Stimulated activated CD8-positive, alpha-beta memory T cell treated with anti-CD3 and anti-CD28 coated beads, Interleukin-12 subunit alpha, Interleukin-12 subunit beta, amount 100 ng/mL, for 1 hour (primary cell): Measurements from ENCODE around the gene CCDC90B.
"Not testable (repeated sequence)": the region's sequence is repeated elsewhere in the genome, so short reads cannot be mapped to it uniquely, and the experiment has no call there.

ENCODE experiments used
- DNase-seq: peaks from one replicate; pipeline ENCODE4 v3.0.0-alpha.2; 2020; ENCODE audit warnings: low read depth

The CCDC90B gene

DNA sequence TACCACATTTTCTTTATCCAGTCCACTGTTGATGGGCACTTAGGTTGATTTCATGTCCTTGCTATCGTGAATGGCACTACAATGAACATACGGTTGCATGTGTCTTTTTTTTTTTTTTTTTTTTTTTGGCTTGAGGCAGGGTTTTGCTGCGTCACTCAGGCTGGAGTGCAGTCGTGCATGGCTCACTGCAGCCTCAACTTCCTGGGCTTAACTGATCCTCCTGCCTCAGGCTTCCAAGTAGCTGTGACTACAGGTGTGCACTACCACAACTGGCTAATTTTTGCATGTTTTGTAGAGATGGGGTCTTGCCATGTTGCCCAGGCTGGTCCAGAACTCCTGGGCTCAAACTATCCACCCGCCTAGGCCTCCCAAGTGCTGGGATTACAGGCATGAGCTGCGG lies 1.5 kb upstream of the CCDC90B start:
- no peak for DNase-seq

DNA sequence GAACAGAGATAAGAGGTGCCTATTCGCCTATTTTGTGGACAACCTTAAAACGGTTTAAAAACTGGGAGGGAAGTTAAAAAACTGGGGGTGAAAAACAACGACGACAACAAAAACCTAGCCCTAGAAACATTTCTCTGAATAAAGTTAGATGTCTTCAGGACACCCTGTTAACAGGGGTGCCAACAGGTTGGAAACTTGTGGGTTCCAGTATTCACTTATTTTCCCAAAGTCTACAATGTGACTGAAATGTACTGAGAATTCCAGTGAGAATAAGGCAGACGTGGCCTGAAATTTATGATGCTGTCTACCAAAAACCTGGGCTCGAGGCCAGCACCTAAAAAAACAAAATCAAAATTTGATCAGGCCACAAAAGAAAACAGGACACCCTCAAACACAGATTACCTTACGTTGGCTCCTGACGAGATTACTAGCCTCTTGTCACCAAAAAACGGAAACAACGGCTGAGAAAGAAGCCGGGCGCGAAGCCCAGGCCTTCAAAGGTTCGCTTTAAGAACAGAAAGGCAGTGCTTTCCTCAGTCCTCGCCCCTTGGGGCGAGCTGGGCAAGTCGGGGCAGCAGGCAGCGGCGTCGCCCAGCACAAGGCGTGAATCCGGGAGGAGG lies 906 bp downstream of the CCDC90B start:
- DNase-seq = no peak

DNA sequence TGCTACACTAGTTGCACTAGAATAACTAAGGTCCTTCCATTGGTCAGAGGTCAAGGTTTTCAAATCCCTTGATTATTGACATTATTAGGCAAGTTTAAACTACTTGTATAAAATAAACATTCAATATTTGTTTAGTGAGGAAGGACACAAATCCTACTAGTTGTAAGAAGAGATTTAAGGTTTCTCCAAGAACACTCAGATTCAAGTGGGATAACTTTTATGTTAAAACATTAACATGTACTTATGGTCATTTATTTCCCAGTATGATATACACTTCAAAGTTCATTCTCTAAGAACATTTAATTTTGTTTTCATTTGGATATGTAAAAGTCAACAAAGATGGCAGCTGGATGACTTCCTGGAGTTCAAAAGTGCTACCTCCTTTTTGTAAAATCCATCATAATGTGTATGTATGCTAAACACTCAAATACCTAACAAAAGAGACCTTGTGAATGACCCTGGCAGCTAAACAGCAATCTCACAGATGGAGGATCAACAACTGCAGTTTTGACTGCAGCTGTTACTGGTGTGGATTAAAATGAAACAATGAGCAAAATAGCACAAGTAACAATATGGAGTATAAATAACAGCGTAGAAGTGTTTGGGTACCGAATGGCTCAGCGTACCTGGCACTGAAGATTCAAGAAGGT lies 1.5 kb downstream of the CCDC90B start:
- DNase-seq = no peak

DNA sequence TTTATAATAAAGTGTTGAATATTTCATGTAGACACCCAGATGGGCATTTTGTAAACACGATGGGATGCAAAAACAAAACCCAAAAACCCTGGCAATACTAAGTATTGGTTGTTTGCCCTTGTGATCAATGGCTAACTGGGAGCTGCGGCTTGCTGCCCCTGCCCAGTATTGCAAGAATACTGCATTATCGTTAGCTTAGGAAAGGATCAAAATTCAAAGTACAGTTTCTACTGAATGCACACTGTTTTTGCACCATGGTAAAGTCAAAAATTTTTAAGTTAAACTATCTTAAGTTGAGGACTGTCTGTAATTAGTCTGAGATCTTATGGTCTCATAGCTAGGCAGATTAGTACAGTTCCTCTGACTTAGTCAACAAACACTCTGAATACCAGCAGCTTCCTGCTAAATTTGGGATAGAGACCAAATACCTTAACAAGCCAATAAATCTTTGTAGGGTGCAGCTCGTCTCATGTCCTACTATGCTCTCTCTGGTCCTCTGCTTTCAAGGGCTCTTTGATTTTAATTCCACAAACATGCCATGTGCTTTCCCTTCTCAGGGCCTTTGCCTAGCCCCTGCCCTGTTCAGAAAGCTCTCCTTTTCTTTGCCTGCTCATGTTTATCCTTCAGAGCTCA lies 4.0 kb downstream of the CCDC90B start:
- DNase-seq = no peak

DNA sequence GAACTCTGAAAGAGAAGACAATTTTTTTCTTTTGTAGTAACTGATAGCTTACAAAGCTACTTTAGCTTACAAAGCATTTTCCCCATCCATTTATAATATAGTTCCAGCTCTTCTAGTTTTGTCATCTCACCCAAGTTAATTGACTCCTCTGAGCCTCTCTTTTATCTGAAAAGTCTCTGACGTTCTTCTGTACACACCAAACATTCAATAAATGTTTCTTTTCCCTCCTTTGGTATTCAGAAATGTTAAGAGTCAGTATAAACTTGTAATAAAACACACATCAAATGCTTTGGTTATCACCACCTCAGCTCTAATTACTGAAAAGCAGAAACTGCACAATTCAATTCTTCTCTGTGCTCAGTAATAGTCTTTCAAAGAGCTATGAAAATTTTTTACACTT lies 5.9 kb downstream of the CCDC90B start:
- no peak for DNase-seq

DNA sequence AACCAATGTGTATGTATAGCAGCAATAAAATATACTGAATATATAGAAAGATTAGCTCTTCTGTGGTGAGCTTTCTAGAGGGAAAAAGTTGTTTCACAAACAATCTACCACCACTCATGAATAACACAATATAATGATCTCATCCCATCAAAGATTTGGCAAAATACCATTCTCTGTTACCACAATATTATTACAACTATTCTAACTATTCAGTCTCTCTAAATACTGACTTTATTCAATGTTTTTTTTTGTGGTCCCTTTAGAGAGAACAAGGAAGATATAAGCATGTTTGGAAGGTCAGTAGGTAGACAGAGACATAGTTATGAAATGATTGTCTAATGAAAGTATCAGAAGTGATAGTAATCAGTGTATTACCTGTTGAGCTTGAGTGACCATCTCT lies 7.8 kb downstream of the CCDC90B start:
- no peak for DNase-seq

DNA sequence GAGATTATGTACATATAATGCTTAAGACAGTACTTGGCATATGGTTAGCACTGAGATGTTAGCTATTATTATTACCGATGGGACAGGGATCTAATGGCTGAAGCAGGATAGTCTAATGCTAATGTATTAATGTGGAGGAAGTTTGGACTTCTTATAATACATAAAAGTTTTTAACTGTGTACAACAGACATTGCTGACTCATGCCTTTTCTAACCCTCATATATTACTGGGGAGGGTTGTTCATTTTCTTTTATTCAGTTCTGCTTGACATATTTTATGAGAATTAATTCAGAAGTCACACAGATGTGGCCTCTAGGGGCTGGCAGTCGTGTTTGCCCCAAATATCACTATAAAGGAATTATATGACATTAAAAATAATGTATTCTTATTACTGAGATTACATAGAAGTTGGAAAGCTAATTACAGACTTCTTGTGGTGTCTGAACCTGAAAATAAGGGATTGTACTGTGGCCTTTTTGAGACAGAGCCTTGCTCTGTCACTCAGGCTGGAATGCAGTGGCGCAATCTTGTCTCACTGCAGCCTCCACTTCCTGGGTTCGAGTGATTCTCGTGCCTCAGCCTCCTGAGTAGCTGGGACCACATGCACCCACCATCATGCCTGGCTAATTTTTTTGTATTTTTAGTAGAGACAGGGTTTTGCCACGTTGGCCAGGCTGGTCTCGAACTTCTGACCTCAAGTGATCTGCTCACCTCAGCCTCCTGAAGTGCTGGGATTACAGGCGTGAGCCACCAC lies 10.1 kb downstream of the CCDC90B start:
- DNase-seq = no peak

DNA sequence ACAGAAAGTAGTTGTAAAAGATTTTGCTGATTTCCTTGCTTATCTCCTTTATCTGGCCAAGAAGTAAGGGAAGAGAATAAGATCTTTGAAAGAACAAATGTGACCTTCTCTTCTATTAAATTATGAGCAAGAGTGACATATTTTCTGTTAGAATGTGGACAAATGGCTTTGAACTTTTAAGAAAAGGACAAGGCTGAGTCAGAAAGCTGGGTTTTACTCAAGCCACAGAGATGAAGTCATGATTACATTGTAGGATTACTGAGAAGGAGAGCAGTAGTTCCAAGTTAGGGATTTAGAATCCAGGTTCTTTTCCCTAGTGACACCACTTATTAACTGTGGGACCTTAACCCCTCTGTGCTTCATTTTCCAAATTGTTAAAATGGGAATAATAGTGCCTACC lies 13.5 kb downstream of the CCDC90B start:
- no peak for DNase-seq

DNA sequence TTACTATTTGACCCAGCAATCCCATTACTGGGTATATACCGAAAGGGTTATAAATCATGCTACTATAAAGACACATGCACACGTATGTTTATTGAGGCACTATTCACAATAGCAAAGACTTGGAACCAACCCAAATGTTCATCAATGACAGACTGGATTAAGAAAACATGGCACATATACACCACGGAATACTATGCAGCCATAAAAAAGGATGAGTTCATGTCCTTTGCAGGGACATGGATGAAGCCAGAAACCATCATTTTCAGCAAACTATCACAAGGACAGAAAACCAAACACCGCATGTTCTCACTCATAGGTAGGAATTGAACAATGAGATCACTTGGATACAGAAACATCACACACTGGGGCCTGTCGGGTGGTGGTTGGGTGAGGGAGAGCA lies 14.4 kb downstream of the CCDC90B start:
- not testable (repeated sequence) for DNase-seq

DNA sequence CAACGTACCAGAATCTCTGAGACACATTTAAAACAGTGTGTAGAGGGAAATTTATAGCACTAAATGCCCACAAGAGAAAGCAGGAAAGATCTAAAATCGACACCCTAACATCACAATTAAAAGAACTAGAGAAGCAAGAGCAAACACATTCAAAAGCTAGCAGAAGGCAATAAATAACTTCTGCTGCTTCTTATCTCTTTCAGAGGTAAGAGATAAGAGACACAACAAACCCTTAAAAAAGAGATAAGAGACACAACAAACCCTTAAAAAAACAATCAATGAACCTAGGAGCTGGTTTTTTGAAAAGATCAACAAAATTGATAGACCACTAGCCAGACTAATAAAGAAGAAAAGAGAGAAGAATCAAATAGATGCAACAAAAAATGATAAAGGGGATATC lies 17.1 kb downstream of the CCDC90B start:
- not testable (repeated sequence) for DNase-seq

DNA sequence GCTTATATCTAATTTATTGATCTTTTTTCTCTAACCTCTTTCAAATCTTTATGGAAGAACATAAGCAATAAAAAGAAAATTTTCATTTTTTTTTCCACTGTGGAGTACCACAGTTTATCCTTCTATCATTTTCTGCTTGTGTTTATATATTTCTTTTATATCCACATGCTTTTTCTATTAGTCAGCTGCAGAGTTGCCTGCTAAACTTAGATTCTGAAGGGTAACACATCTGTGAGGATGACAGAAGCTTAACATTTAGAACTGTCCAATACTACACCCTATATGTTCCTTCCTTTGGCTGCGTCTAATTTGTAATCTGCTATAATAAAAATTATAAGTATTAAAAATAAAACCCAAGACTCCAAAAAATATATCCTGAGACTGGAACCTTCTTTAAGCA lies 20.8 kb downstream of the CCDC90B start:
- DNase-seq = no peak

DNA sequence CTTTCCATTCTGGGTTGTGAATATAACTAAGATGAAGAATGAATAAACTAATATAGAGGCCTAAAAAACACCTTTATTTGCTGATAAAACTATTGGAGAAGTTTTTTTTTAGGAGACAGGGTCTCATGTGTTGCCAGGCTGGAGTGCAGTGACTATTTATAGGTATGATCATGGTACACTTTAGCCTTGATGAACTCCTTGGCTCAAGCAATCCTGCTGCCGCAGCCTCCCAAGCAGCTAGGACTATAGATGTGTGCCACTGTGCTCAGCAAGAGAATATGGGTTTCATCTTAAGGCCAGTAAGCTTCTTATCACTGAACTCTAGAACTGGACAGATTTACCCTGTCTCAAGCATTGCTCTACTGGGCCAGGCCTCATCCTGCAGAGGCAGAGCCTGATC lies 26.6 kb downstream of the CCDC90B start:
- no peak for DNase-seq

DNA sequence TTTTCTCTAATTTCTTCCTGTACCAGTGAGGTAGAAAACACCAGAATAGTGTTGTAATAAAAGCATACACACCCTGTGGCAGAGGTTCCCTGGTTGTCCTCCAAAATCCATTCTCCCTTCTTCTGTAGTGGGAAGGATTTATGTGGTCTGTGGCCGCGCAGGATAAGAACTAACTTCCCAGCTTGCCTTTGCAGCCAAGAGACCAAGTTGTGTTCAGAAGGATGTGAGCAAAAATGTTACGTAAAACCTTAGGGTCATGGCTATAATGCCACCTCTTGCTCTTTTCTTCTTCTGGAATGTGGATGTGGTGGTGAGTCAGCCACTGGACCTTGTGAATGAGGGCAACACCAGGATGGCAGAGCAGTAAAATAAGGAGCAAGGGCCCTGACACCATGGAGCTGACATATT lies 28.4 kb downstream of the CCDC90B start:
- DNase-seq = no peak

DNA sequence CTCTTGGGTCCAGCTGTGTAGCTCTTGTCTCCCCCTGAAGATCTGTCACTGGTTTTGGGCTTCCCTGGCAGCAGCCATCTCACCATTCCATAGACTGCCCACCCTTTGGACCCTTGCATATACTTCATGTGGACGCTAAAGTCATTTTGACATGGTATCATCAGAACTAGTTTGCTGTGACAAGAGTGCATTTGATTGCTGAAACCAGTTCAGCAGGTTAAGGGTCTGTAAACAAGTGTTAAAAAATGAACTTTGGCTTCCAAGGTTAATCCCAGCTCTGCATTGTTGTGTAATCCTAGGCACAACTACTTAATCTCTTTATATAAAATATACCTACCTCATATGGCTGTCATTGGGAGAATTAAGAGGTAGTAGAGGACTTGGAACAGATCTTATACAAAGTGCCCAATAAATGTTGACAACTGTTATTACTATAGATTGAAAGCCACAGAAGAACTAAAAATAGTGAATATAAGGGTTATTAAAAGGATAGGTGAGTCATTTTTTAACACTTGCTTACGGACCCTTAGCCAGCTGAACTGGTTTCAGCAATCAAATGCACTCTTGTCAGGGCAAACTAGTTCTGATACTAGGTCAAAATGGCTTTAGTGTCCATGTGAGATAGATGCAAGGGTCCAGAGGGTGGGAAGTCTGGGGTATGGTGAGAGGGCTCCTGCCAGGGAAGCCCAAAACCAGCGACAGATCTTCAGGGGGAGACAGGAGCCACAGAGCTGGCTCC lies 29.4 kb downstream of the CCDC90B start:
- DNase-seq = no peak

DNA sequence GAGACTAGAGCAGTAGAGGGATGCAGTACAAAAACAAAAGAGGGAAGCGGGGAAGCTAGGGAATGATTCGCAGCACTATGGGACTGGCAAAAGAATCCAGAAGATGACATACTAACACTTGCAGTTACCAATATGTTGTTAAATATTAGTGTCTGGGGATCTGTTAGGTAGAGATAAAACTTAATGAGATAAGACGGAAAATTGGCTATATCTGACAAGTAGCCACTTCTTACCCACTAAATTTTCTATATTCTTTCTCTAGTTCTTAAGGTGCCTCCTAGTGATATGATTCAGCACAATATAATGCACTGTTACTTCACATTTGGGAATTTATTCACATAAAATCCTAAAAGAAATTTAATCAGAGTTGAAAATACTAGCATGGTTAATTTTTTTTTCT lies 30.8 kb downstream of the CCDC90B start:
- DNase-seq = no peak

DNA sequence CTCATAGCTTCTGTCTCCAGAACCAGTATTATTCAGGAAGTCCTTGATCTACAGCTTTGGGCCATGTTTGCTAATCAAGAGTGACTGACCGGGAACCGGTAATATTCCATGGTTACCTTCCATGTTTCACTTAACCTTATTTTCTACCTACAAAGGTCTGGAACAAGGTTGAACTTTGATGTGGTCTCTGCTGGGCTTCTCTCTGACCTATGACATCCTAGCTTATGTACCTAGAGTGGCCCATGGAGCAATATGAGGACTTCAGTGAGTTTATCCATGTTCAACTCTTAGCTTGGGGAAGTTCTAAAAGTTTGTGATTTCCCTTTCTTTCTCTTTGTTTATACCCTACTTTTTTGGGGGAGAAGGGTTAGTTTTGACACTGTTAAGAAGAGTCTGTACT lies 33.2 kb downstream of the CCDC90B start:
- no peak for DNase-seq

DNA sequence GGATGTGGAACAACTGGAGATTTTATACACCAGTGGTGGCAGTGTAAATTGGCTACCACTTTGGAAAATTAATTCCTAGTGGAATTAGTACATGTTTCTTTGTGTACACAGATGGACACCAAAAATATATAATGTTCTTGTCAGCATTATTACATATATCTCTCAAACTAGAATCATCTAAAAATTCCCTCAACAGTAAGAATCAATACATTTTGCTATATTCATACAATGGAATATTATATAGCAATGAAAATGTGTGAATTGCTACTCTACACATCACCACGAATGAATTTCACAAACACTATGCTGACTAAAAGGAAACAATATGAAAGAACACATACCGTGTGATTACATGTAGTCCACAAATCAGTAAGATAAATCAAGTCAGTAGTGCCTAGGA lies 33.9 kb downstream of the CCDC90B start:
- no peak for DNase-seq

DNA sequence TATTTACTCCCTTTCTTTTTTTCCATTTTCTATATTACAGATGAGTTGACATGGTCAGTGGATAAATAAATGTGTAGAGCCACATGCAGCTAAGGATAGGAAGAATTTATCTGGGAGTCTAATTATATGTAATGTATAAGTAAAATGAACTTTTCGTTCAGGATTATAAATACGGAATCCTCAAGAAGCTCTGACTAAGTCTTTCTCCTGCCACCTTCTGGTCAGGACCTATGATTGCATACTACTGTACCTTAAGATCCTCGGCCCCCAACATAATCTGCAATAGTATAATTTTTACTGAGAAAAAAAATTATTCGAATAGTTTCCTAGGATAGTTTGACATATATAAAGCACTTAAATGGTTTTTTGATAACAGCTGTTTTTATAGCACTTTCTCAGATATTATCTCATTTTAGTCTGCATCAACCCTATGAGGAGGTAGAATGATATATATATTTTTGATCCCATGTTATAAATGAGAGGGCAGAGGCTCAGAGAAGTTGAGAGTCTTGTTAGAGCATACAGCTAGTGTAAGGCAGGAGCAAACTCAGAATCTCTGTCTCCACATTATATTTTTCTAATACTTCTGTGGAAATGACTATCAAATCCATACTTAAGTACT lies 36.1 kb downstream of the CCDC90B start:
- no peak for DNase-seq

DNA sequence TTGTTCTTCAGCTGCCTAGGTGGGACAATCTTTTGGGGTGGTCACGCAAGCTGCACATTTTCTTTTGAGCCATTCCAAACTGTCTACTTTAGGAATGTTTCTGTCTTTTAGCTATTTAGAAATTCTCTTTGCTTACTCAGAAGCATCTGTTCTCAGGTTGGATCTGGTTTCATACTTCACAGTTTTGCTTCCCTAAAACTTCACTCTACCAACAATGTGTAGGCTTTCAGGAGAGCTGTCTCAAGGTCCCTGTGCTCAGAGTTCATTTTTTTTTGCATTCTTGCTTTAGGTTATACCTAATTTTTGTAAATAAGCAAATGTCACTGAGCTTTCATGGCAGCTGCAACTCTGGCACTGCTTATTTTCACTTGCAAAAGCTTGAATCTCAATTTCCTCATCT lies 36.7 kb downstream of the CCDC90B start:
- DNase-seq = no peak

DNA sequence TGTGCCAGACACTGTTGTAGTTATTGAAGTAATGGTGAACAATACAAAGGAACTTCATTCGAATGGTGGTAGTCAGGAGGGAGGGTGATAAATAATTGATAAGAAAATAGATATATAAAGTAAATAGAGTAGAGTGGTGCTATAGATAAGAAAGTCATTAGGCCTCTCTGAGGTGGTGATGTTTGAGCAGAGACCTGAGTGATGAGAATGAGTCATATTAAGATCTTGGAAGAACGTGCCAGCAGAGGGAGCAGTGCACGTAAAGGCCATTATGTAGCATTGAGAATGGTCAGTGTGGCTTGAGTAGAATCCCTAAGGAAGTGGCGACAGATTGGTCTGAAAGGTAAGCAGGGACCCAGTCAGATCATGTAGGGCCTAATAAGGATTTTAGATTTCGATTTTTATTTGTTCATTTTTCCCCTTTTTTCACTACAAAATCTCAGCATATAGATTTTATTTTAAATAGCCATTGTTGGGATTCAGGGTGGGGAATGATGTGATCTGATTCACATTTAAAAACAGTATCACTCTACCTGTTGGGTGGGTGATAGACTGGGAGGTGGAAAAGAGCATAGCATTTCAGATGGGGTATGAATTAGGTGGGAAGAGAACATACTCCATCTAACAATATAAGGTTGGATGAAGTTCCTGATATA lies 44.7 kb downstream of the CCDC90B start:
- no peak for DNase-seq

DNA sequence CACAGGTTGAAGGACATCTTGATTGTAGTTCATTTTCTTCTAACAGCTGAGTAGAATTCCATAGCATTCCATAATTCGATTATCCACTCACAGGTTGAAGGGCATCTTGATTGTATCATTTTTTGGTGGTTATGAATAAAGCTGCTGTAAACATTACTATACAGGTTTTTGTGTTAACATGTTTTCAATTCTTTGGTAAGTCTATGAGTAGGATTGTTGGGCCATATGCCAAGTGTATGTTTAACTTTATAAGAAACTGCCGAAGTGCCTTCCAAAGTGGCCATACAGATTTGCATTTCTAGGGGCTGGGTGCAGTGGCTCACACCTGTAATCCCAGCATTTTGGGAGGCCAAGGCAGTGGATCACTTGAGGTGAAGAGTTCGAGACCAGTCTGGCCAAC lies 48.1 kb downstream of the CCDC90B start:
- no peak for DNase-seq
